Measurements from ENCODE around the gene ZMIZ1.
A peak's percentile ranks its signal among the peaks of the same experiment; 100 is the strongest.

Gene ZMIZ1

GRCh38 chr10:79232864-79233263 is 164.1 kb downstream of the ZMIZ1 start:
- no peak for DNase-seq

GRCh38 chr10:79234391-79235315 is 165.9 kb downstream of the ZMIZ1 start:
- peak in 1 of 2 donors; percentile 31 for DNase-seq

- DNase-seq, result no peak
Measured at GRCh38 chr10:79235765-79236432, 167.1 kb downstream of the ZMIZ1 start.

GRCh38 chr10:79236433-79236765 is 167.6 kb downstream of the ZMIZ1 start:
- DNase-seq, result no peak

GRCh38 chr10:79237454-79238157 is 168.8 kb downstream of the ZMIZ1 start:
- peak; percentile 39 to 43 for DNase-seq

GRCh38 chr10:79238158-79238520 is 169.4 kb downstream of the ZMIZ1 start:
- DNase-seq, result no peak

GRCh38 chr10:79238606-79239005 is 169.8 kb downstream of the ZMIZ1 start:
- DNase-seq, result no peak

- DNase-seq, result peak; percentile 93 to 96
Measured at GRCh38 chr10:79239275-79239779, 170.6 kb downstream of the ZMIZ1 start.

- no peak for DNase-seq
Measured at GRCh38 chr10:79239924-79240581, 171.3 kb downstream of the ZMIZ1 start.

GRCh38 chr10:79241629-79241989 is 172.8 kb downstream of the ZMIZ1 start:
- no peak for DNase-seq

- peak; percentile 91 to 97 for DNase-seq
Measured at GRCh38 chr10:79241990-79242619, 173.3 kb downstream of the ZMIZ1 start.

GRCh38 chr10:79242620-79243152 is 173.9 kb downstream of the ZMIZ1 start:
- DNase-seq, result peak; percentile 53 to 78

GRCh38 chr10:79243181-79244067 is 174.7 kb downstream of the ZMIZ1 start:
- DNase-seq, result peak in 1 of 2 donors; percentile 52

- no peak for DNase-seq
Measured at GRCh38 chr10:79244068-79244442, 175.3 kb downstream of the ZMIZ1 start.

- peak; percentile 75 to 87 for DNase-seq
Measured at GRCh38 chr10:79244841-79245504, 176.2 kb downstream of the ZMIZ1 start.

- peak in 1 of 2 donors; percentile 29 for DNase-seq
Measured at GRCh38 chr10:79245539-79246208, 176.9 kb downstream of the ZMIZ1 start.

GRCh38 chr10:79246209-79246581 is 177.4 kb downstream of the ZMIZ1 start:
- DNase-seq, result peak; percentile 24 to 72

GRCh38 chr10:79246606-79247275 is 178.0 kb downstream of the ZMIZ1 start:
- DNase-seq, result peak in 1 of 2 donors; percentile 55

All from inflammatory macrophage (primary cell).